ENCODE measurements around the gene MRPL16. TPM values are rescaled to one million over a fixed set of nuclear protein-coding genes. Genes with fewer than 3 reads are reported as not detected.

Gene MRPL16
- total and polyA plus RNA-seq, 4 donors, result 24.9 to 54.9 (median 39.6) TPM

DNA sequence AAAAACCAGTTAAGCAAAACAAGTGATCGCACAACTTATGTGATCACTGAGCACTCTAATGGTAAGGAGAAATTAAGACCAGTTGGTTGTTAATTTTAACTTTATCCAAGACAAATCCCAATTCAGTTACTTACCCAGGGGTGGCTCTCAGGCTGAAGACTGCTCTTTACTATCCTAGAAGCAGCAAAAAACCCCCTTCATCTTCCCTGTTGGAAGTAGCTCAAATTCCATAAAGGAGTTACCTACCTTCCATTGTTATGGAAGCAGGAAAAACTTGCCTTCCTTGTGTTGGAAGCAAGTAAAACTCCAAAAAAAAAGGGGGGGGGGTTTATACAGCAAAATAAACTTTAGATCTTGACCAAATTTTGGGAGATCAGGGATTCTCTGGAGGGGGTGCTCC lies 5.2 kb upstream of the MRPL16 start:
- H3K4me3 ChIP-seq (ENCODE audit: low read depth in 1 of 3, low read length in 3 of 3), result no peak overlapping the region
- H3K9ac ChIP-seq (ENCODE audit: low read depth in 1 of 2, low read length in 2 of 2), result no peak overlapping the region
- DNase-seq (ENCODE audit: low spot score), result no peak
- no peak overlapping the region for H3K27ac ChIP-seq (ENCODE audit: low read depth in 1 of 2, low read length in 2 of 2)
- H3K9me3 ChIP-seq (ENCODE audit: control insufficient read depth in 4 of 4, low read length in 3 of 4), result no peaks in the 10 kb centered on the region
- H3K36me3 ChIP-seq (ENCODE audit: control insufficient read depth in 4 of 4, insufficient read depth in 3 of 4, low read depth in 1 of 4, low read length in 3 of 4), result no peaks in the 10 kb centered on the region
- 94% methylated on average over 1 of the region's 1 CpG for WGBS
- TF ChIP-seq, protein P1, sequence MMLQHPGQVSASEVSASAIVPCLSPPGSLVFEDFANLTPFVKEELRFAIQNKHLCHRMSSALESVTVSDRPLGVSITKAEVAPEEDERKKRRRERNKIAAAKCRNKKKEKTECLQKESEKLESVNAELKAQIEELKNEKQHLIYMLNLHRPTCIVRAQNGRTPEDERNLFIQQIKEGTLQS (IDR thresholded peaks at IDR 0.05), result no peak
- TF ChIP-seq JUND (IDR thresholded peaks at IDR 0.05), result no peak
- TF ChIP-seq YY1 (IDR thresholded peaks at IDR 0.05), result no peak
- no peak for TF ChIP-seq NR2F2 (IDR thresholded peaks at IDR 0.05)
- TF ChIP-seq, protein P2, sequence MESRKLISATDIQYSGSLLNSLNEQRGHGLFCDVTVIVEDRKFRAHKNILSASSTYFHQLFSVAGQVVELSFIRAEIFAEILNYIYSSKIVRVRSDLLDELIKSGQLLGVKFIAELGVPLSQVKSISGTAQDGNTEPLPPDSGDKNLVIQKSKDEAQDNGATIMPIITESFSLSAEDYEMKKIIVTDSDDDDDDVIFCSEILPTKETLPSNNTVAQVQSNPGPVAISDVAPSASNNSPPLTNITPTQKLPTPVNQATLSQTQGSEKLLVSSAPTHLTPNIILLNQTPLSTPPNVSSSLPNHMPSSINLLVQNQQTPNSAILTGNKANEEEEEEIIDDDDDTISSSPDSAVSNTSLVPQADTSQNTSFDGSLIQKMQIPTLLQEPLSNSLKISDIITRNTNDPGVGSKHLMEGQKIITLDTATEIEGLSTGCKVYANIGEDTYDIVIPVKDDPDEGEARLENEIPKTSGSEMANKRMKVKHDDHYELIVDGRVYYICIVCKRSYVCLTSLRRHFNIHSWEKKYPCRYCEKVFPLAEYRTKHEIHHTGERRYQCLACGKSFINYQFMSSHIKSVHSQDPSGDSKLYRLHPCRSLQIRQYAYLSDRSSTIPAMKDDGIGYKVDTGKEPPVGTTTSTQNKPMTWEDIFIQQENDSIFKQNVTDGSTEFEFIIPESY (IDR thresholded peaks at IDR 0.05), result no peak
- no peak for TF ChIP-seq HNF4G (IDR thresholded peaks at IDR 0.05)
- TF ChIP-seq HNF4A (conservative IDR thresholded peaks at IDR 0.05), result no peak
- TF ChIP-seq, protein P3, sequence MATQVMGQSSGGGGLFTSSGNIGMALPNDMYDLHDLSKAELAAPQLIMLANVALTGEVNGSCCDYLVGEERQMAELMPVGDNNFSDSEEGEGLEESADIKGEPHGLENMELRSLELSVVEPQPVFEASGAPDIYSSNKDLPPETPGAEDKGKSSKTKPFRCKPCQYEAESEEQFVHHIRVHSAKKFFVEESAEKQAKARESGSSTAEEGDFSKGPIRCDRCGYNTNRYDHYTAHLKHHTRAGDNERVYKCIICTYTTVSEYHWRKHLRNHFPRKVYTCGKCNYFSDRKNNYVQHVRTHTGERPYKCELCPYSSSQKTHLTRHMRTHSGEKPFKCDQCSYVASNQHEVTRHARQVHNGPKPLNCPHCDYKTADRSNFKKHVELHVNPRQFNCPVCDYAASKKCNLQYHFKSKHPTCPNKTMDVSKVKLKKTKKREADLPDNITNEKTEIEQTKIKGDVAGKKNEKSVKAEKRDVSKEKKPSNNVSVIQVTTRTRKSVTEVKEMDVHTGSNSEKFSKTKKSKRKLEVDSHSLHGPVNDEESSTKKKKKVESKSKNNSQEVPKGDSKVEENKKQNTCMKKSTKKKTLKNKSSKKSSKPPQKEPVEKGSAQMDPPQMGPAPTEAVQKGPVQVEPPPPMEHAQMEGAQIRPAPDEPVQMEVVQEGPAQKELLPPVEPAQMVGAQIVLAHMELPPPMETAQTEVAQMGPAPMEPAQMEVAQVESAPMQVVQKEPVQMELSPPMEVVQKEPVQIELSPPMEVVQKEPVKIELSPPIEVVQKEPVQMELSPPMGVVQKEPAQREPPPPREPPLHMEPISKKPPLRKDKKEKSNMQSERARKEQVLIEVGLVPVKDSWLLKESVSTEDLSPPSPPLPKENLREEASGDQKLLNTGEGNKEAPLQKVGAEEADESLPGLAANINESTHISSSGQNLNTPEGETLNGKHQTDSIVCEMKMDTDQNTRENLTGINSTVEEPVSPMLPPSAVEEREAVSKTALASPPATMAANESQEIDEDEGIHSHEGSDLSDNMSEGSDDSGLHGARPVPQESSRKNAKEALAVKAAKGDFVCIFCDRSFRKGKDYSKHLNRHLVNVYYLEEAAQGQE (IDR thresholded peaks at IDR 0.05), result no peak
- TF ChIP-seq FOXA2 (IDR thresholded peaks at IDR 0.05), result no peak
- TF ChIP-seq EGR1 (IDR thresholded peaks at IDR 0.05; ENCODE audit: low read depth in 2 of 2), result no peak
- TF ChIP-seq GABPA (IDR thresholded peaks at IDR 0.05 in 1 of 2, conservative IDR thresholded peaks at IDR 0.05 in 1 of 2), result no peak
- TF ChIP-seq RAD21 (IDR thresholded peaks at IDR 0.05), result no peak
- no peak for TF ChIP-seq FOXA1 (IDR thresholded peaks at IDR 0.05)
- TF ChIP-seq RXRA (IDR thresholded peaks at IDR 0.05), result no peak
- TF ChIP-seq SP1 (IDR thresholded peaks at IDR 0.05), result no peak
- H3K27me3 ChIP-seq (ENCODE audit: control insufficient read depth in 4 of 4, insufficient read depth in 4 of 4, low read length in 3 of 4), result no peaks in the 10 kb centered on the region
- H3K4me1 ChIP-seq (ENCODE audit: control insufficient read depth in 4 of 4, insufficient read depth in 4 of 4, low read length in 3 of 4), result no peaks in the 10 kb centered on the region

DNA sequence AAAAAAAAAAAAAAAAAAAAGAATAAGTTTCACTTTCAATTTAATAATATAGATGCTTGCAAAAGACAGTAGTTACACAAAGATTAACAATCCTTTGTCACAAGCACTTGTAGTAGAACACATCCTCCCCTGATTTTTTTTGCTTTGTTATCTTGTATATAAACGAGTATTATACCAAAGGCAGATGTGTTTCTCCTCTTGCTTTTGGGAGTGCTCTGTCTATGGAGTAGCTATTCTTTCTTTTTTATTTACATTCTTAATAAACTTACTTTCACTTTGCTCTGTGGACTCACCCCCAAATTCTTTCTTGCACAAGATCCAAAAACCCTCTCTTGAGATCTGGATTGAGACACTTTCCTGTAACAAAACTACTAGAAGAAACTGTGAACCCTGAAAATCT lies 3.4 kb upstream of the MRPL16 start:
- 52% methylated on average over 1 of the region's 1 CpG for WGBS
- no peaks in the 10 kb centered on the region for H3K9me3 ChIP-seq (ENCODE audit: control insufficient read depth in 4 of 4, low read length in 3 of 4)
- H3K36me3 ChIP-seq (ENCODE audit: control insufficient read depth in 4 of 4, insufficient read depth in 3 of 4, low read depth in 1 of 4, low read length in 3 of 4), result no peaks in the 10 kb centered on the region
- no peak overlapping the region for H3K27ac ChIP-seq (ENCODE audit: low read depth in 1 of 2, low read length in 2 of 2)
- no peak overlapping the region for H3K9ac ChIP-seq (ENCODE audit: low read depth in 1 of 2, low read length in 2 of 2)
- peaks cover 0 to 6% (median 0%) of the 10 kb centered on the region in 4 donors for H3K4me1 ChIP-seq (ENCODE audit: control insufficient read depth in 4 of 4, insufficient read depth in 4 of 4, low read length in 3 of 4)
- no peak for DNase-seq (ENCODE audit: low spot score)
- no peak overlapping the region for H3K4me3 ChIP-seq (ENCODE audit: low read depth in 1 of 3, low read length in 3 of 3)
- no peaks in the 10 kb centered on the region for H3K27me3 ChIP-seq (ENCODE audit: control insufficient read depth in 4 of 4, insufficient read depth in 4 of 4, low read length in 3 of 4)
- TF ChIP-seq, protein P2 (IDR thresholded peaks at IDR 0.05), result no peak
- no peak for TF ChIP-seq RXRA (IDR thresholded peaks at IDR 0.05)
- TF ChIP-seq FOXA1 (IDR thresholded peaks at IDR 0.05), result no peak
- TF ChIP-seq HNF4G (IDR thresholded peaks at IDR 0.05), result no peak
- TF ChIP-seq SP1 (IDR thresholded peaks at IDR 0.05), result no peak
- TF ChIP-seq JUND (IDR thresholded peaks at IDR 0.05), result no peak
- TF ChIP-seq, protein P1 (IDR thresholded peaks at IDR 0.05), result no peak
- TF ChIP-seq FOXA2 (IDR thresholded peaks at IDR 0.05), result no peak
- no peak for TF ChIP-seq RAD21 (IDR thresholded peaks at IDR 0.05)
- no peak for TF ChIP-seq GABPA (IDR thresholded peaks at IDR 0.05 in 1 of 2, conservative IDR thresholded peaks at IDR 0.05 in 1 of 2)
- TF ChIP-seq, protein P4, sequence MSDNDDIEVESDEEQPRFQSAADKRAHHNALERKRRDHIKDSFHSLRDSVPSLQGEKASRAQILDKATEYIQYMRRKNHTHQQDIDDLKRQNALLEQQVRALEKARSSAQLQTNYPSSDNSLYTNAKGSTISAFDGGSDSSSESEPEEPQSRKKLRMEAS (IDR thresholded peaks at IDR 0.05), result no peak
- TF ChIP-seq, protein P3 (IDR thresholded peaks at IDR 0.05), result no peak
- no peak for TF ChIP-seq YY1 (IDR thresholded peaks at IDR 0.05)
- no peak for TF ChIP-seq EGR1 (IDR thresholded peaks at IDR 0.05; ENCODE audit: low read depth in 2 of 2)
- TF ChIP-seq, protein P5, sequence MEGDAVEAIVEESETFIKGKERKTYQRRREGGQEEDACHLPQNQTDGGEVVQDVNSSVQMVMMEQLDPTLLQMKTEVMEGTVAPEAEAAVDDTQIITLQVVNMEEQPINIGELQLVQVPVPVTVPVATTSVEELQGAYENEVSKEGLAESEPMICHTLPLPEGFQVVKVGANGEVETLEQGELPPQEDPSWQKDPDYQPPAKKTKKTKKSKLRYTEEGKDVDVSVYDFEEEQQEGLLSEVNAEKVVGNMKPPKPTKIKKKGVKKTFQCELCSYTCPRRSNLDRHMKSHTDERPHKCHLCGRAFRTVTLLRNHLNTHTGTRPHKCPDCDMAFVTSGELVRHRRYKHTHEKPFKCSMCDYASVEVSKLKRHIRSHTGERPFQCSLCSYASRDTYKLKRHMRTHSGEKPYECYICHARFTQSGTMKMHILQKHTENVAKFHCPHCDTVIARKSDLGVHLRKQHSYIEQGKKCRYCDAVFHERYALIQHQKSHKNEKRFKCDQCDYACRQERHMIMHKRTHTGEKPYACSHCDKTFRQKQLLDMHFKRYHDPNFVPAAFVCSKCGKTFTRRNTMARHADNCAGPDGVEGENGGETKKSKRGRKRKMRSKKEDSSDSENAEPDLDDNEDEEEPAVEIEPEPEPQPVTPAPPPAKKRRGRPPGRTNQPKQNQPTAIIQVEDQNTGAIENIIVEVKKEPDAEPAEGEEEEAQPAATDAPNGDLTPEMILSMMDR (IDR thresholded peaks at IDR 0.05; ENCODE audit: low read depth, low read length, missing input control), result no peak

Measured in liver (tissue), 9 donors.